Measurements from ENCODE around the gene ADGRG3. TPM values are rescaled to one million over a fixed set of nuclear protein-coding genes. Genes with fewer than 3 reads are reported as not detected.

The ADGRG3 gene
- total and polyA plus RNA-seq, 2 of the 8 experiments (the other 6 are each of a cell fraction or from before 2014, with no cell fraction given): 0.28 to 0.98 TPM

- TF ChIP-seq CHD7 (IDR thresholded peaks at IDR 0.05; ENCODE audit: insufficient replicate concordance, low read length) (no peak), EGR1 (IDR thresholded peaks at IDR 0.05; ENCODE audit: borderline replicate concordance, low read depth, low read length) (no peak), TBP (IDR thresholded peaks at IDR 0.05; ENCODE audit: low read depth, low read length) (no peak), RBBP5 (IDR thresholded peaks at IDR 0.05; ENCODE audit: borderline replicate concordance, low read depth, low read length) (no peak), POLR2AphosphoS5 (IDR thresholded peaks at IDR 0.05; ENCODE audit: low read depth, low read length) (no peak), JUND (IDR thresholded peaks at IDR 0.05; ENCODE audit: low read length) (no peak), POLR2A (IDR thresholded peaks at IDR 0.05; ENCODE audit: control extremely low read depth in 1 of 2, low read depth in 2 of 2, low read length in 2 of 2) (no peak), SUZ12 (IDR thresholded peaks at IDR 0.05; ENCODE audit: low read length) (no peak), SP2 (IDR thresholded peaks at IDR 0.05; ENCODE audit: low read length) (no peak), JUN (IDR thresholded peaks at IDR 0.05; ENCODE audit: low read depth, low read length) (no peak), TAF7 (optimal IDR thresholded peaks at IDR 0.05; ENCODE audit: borderline replicate concordance, low read depth, low read length) (no peak)
Observed at GRCh38 chr16:57653936-57654335, 14.2 kb upstream of the ADGRG3 start (continued).
